ENCODE data around the gene SOBP. TPM values are rescaled to one million over a fixed set of nuclear protein-coding genes. Genes with fewer than 3 reads are reported as not detected.

SOBP gene
- total RNA-seq, 1 experiment from 2014 or later, result 0.22 TPM

DNA sequence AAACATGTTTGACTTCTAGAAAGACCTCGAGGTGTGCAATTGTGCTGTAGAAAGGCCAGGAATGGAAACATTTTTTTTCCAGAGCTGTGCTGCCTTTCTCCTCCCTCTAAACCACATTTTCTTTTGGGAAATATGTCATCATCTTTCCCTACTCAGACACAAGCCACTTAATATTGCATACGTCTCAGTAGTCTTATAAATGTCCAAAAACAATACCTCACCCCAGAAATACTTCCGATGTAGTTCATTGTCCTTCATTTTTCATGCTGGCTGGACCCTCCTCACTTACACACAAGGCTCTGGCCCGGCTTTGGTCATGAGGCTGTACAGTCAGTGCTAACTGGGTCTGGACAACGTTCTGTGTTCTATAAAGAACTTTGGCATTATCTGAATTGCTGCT lies 207.8 kb downstream of the SOBP start:
- H2AFZ ChIP-seq, result no peak overlapping the region
- DNase-seq, result no peak
- intact Hi-C loops (cut with micrococcal nuclease; ENCODE audit: unreplicated experiment), result no loop called here
- H3K36me3 ChIP-seq (ENCODE audit: low read depth), result no peaks in the 10 kb centered on the region
- H3K4me2 ChIP-seq, result no peak overlapping the region
- POLR2A ChIA-PET (ENCODE audit: unreplicated experiment), result no interaction called here
- H3K4me3 ChIP-seq, result no peak overlapping the region
- H3K79me2 ChIP-seq (ENCODE audit: low read depth), result no peaks in the 10 kb centered on the region
- H3K9me3 ChIP-seq (ENCODE audit: insufficient read depth, low read depth), result no peaks in the 10 kb centered on the region
- CTCF ChIA-PET, result no interaction called here
- no peaks in the 10 kb centered on the region for H3F3A ChIP-seq (ENCODE audit: insufficient read depth, low read depth)
- H4K20me1 ChIP-seq (ENCODE audit: insufficient read depth), result no peaks in the 10 kb centered on the region
- no peak for TF ChIP-seq EZH2 (IDR thresholded peaks at IDR 0.05; ENCODE audit: low read depth)
- TF ChIP-seq, protein P1, sequence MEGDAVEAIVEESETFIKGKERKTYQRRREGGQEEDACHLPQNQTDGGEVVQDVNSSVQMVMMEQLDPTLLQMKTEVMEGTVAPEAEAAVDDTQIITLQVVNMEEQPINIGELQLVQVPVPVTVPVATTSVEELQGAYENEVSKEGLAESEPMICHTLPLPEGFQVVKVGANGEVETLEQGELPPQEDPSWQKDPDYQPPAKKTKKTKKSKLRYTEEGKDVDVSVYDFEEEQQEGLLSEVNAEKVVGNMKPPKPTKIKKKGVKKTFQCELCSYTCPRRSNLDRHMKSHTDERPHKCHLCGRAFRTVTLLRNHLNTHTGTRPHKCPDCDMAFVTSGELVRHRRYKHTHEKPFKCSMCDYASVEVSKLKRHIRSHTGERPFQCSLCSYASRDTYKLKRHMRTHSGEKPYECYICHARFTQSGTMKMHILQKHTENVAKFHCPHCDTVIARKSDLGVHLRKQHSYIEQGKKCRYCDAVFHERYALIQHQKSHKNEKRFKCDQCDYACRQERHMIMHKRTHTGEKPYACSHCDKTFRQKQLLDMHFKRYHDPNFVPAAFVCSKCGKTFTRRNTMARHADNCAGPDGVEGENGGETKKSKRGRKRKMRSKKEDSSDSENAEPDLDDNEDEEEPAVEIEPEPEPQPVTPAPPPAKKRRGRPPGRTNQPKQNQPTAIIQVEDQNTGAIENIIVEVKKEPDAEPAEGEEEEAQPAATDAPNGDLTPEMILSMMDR (conservative IDR thresholded peaks at IDR 0.05), result no peak
- H3K27me3 ChIP-seq (ENCODE audit: insufficient read depth, low read depth), result no peaks in the 10 kb centered on the region
- no peak overlapping the region for H3K27ac ChIP-seq
- no peaks in the 10 kb centered on the region for H3K4me1 ChIP-seq (replicated peaks; ENCODE audit: insufficient read depth)
- H3K9me2 ChIP-seq (ENCODE audit: insufficient read depth), result no peaks in the 10 kb centered on the region
- no TSS peak for BruUV-seq (replicated peaks)

DNA sequence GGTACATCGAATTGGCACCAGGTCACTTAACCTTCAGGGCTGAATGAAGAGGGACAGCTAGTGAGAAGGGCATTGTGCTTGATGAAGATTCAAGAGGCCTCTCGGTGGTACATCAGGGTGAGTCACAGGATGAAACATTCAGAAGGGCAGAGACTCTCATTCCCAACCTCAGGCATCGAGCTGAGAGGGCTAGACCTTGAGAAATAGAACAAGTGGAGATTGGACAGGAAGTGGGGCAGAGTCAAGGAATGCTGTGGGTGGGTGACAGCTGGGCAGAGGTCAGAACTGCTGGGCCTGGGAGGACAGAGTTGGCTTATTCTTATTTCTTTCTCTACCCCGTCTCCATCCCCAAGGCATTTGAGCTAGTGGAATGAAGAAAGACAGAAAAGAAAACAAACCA lies 208.2 kb downstream of the SOBP start:
- H3F3A ChIP-seq (ENCODE audit: insufficient read depth, low read depth), result no peaks in the 10 kb centered on the region
- no peak overlapping the region for H3K4me2 ChIP-seq
- no peaks in the 10 kb centered on the region for H3K36me3 ChIP-seq (ENCODE audit: low read depth)
- no peaks in the 10 kb centered on the region for H3K9me3 ChIP-seq (ENCODE audit: insufficient read depth, low read depth)
- CTCF ChIA-PET, result no interaction called here
- H3K79me2 ChIP-seq (ENCODE audit: low read depth), result no peaks in the 10 kb centered on the region
- H2AFZ ChIP-seq, result no peak overlapping the region
- no peak overlapping the region for H3K4me3 ChIP-seq
- no peaks in the 10 kb centered on the region for H3K27me3 ChIP-seq (ENCODE audit: insufficient read depth, low read depth)
- no peak overlapping the region for H3K27ac ChIP-seq
- TF ChIP-seq, protein P1 (conservative IDR thresholded peaks at IDR 0.05), result no peak
- no peak for TF ChIP-seq EZH2 (IDR thresholded peaks at IDR 0.05; ENCODE audit: low read depth)
- H3K9me2 ChIP-seq (ENCODE audit: insufficient read depth), result no peaks in the 10 kb centered on the region
- no peaks in the 10 kb centered on the region for H3K4me1 ChIP-seq (replicated peaks; ENCODE audit: insufficient read depth)
- H4K20me1 ChIP-seq (ENCODE audit: insufficient read depth), result no peaks in the 10 kb centered on the region
- DNase-seq, result no peak
- no TSS peak for BruUV-seq (replicated peaks)
- intact Hi-C loops (cut with micrococcal nuclease; ENCODE audit: unreplicated experiment), result no loop called here
- POLR2A ChIA-PET (ENCODE audit: unreplicated experiment), result no interaction called here

DNA sequence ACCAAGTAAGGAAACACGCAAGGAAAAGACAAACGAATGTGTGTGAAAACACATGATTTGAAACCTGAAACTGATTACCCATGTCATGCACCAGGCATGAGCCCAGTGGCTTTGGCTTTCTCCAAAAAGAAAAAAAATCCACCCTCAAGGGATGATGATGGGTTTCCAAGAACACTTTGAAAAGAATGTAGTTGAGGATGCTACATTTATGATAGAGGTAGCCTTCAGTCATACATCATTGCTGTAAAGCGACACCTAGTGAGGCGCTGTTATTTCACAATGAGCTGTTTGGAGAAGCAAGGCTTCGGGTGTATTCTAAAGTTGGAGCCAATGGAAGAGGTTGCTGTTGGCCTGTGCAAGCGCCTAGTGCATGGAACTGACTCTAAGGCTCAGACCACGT lies 209.3 kb downstream of the SOBP start:
- no peak overlapping the region for H3K4me2 ChIP-seq
- CTCF ChIA-PET, result no interaction called here
- H3F3A ChIP-seq (ENCODE audit: insufficient read depth, low read depth), result no peaks in the 10 kb centered on the region
- H3K27me3 ChIP-seq (ENCODE audit: insufficient read depth, low read depth), result no peaks in the 10 kb centered on the region
- POLR2A ChIA-PET (ENCODE audit: unreplicated experiment), result no interaction called here
- no peaks in the 10 kb centered on the region for H3K9me3 ChIP-seq (ENCODE audit: insufficient read depth, low read depth)
- no peak overlapping the region for H2AFZ ChIP-seq
- H3K4me1 ChIP-seq (replicated peaks; ENCODE audit: insufficient read depth), result no peaks in the 10 kb centered on the region
- no peak overlapping the region for H3K27ac ChIP-seq
- no peak for TF ChIP-seq EZH2 (IDR thresholded peaks at IDR 0.05; ENCODE audit: low read depth)
- TF ChIP-seq, protein P1 (conservative IDR thresholded peaks at IDR 0.05), result no peak
- no peaks in the 10 kb centered on the region for H4K20me1 ChIP-seq (ENCODE audit: insufficient read depth)
- BruUV-seq (replicated peaks), result no TSS peak
- DNase-seq, result no peak
- H3K36me3 ChIP-seq (ENCODE audit: low read depth), result no peaks in the 10 kb centered on the region
- H3K9me2 ChIP-seq (ENCODE audit: insufficient read depth), result no peaks in the 10 kb centered on the region
- no peaks in the 10 kb centered on the region for H3K79me2 ChIP-seq (ENCODE audit: low read depth)
- H3K4me3 ChIP-seq, result no peak overlapping the region
- intact Hi-C loops (cut with micrococcal nuclease; ENCODE audit: unreplicated experiment), result no loop called here

Measured in PC-9 (cell line).